ENCODE results near the gene KCNH1.

The KCNH1 gene

GRCh38 chr1:210751911-210752310 is 382.0 kb downstream of the KCNH1 start:
- DNase-seq: no peak

GRCh38 chr1:210750468-210750867 is 383.5 kb downstream of the KCNH1 start:
- DNase-seq: no peak

- DNase-seq: no peak
These were observed 385.2 kb downstream of the KCNH1 start for GRCh38 chr1:210748796-210749195.

- DNase-seq: no peak
These were observed 386.1 kb downstream of the KCNH1 start for GRCh38 chr1:210747890-210748289.

GRCh38 chr1:210747112-210747511 is 386.8 kb downstream of the KCNH1 start:
- DNase-seq: no peak

GRCh38 chr1:210746024-210746731 is 387.8 kb downstream of the KCNH1 start:
- DNase-seq: no peak

- DNase-seq: no peak
These were observed 390.9 kb downstream of the KCNH1 start for GRCh38 chr1:210743038-210743437.

GRCh38 chr1:210741564-210741963 is 392.4 kb downstream of the KCNH1 start:
- no peak for DNase-seq

GRCh38 chr1:210739627-210740026 is 394.3 kb downstream of the KCNH1 start:
- DNase-seq: peak; percentile 9

- DNase-seq: no peak
These were observed 395.7 kb downstream of the KCNH1 start for GRCh38 chr1:210738256-210738655.

GRCh38 chr1:210736713-210737112 is 397.2 kb downstream of the KCNH1 start:
- DNase-seq: no peak

GRCh38 chr1:210731597-210731996 is 402.4 kb downstream of the KCNH1 start:
- DNase-seq: no peak

- no peak for DNase-seq
These were observed 402.8 kb downstream of the KCNH1 start for GRCh38 chr1:210731193-210731592.

GRCh38 chr1:210730023-210730422 is 403.9 kb downstream of the KCNH1 start:
- DNase-seq: no peak

GRCh38 chr1:210728437-210729149 is 405.4 kb downstream of the KCNH1 start:
- DNase-seq: no peak

- no peak for DNase-seq
These were observed 406.2 kb downstream of the KCNH1 start for GRCh38 chr1:210727709-210728108.

GRCh38 chr1:210726621-210727020 is 407.3 kb downstream of the KCNH1 start:
- peak; percentile 47 for DNase-seq

- DNase-seq: no peak
These were observed 409.2 kb downstream of the KCNH1 start for GRCh38 chr1:210724768-210725167.

- no peak for DNase-seq
These were observed 410.3 kb downstream of the KCNH1 start for GRCh38 chr1:210723646-210724045.

- no peak for DNase-seq
These were observed 411.4 kb downstream of the KCNH1 start for GRCh38 chr1:210722410-210723081.

- DNase-seq: no peak
These were observed 418.9 kb downstream of the KCNH1 start for GRCh38 chr1:210715072-210715471.

GRCh38 chr1:210711825-210712612 is 421.9 kb downstream of the KCNH1 start:
- no peak for DNase-seq

- DNase-seq: no peak
These were observed 424.2 kb downstream of the KCNH1 start for GRCh38 chr1:210709701-210710100.

All from fibroblast of skin of scalp (primary cell).